H1 (cell line): ENCODE results near the gene BMPR1A. TPM values are rescaled to one million over a fixed set of nuclear protein-coding genes. Genes with fewer than 3 reads are reported as not detected.

ENCODE experiments used
- BRCA1 ChIP-seq: IDR thresholded peaks from 2 replicates; pipeline ENCODE4 v1.6.1; 2012; ENCODE audit warnings: low read depth, low read length, improper control_type of control experiment
- CBX8 ChIP-seq: fragments of 300-800, 300-1000 bp; sonication (generic); IDR thresholded peaks from 2 replicates; pipeline ENCODE4 v1.7.1; 2016; ENCODE audit warnings: low read depth, low read length, borderline replicate concordance
- CHD7 ChIP-seq: fragments of 300-600 bp; sonication (generic); IDR thresholded peaks from 2 replicates; pipeline ENCODE4 v1.7.1; 2012; ENCODE audit warnings: low read length, moderate library complexity, mild to moderate bottlenecking, inconsistent platforms; ENCODE audit not compliant: insufficient replicate concordance
- CTBP2 ChIP-seq: IDR thresholded peaks from 2 replicates; pipeline ENCODE4 v1.7.0; 2011; ENCODE audit warnings: borderline replicate concordance, mild to moderate bottlenecking, moderate library complexity, mixed read lengths, low read length; ENCODE audit not compliant: insufficient read depth, insufficient read length
- CTCF ChIP-seq, 3 experiments: IDR thresholded peaks; 1 replicate in 2 of 3; 2 replicates in 1 of 3; pipeline versions ENCODE4 v1.5.1 to v1.6.1; 2011; ENCODE audit warnings: low read length in 3 of 3, mild to moderate bottlenecking in 3 of 3, inconsistent platforms in 2 of 3, low read depth in 1 of 3, moderate library complexity in 1 of 3; ENCODE audit not compliant: insufficient read depth in 1 of 3; ENCODE audit errors: control extremely low read depth in 1 of 3
- TEAD4 ChIP-seq: IDR thresholded peaks from 2 replicates; pipeline ENCODE4 v1.6.1; 2012; ENCODE audit warnings: low read depth, low read length, inconsistent platforms, mixed read lengths
- polyA plus RNA-seq, 7 experiments: library from polyadenylated mRNA; depleted of rRNA in 3 of 7; stranded (reverse) in 5 of 7; unstranded in 2 of 7; fragments of >200 nt in 5 of 7; fragments of 200-250 nt in 2 of 7; gene quantifications; 1 replicate in 5 of 7; 2 replicates in 1 of 7; 4 replicates in 1 of 7; pipeline versions ENCODE4 v1.2.1 to v1.2.3, GENCODE V29; 2011 to 2013; ENCODE audit warnings: missing spikeins in 2 of 7, mixed read lengths in 2 of 7
- total RNA-seq: library from RNA; stranded (reverse); fragmentation: NEBNext Ultra II Directional; extraction: Animal tissue kit (Norgen Biotek cat#: 25700); gene quantifications from 2 replicates; pipeline ENCODE4 v1.2.1, GENCODE V29; 2021

The BMPR1A gene
- total and polyA plus RNA-seq, 2 of the 8 experiments (the other 6 are each of a cell fraction or from before 2014, with no cell fraction given): 34.4 to 129 TPM

DNA sequence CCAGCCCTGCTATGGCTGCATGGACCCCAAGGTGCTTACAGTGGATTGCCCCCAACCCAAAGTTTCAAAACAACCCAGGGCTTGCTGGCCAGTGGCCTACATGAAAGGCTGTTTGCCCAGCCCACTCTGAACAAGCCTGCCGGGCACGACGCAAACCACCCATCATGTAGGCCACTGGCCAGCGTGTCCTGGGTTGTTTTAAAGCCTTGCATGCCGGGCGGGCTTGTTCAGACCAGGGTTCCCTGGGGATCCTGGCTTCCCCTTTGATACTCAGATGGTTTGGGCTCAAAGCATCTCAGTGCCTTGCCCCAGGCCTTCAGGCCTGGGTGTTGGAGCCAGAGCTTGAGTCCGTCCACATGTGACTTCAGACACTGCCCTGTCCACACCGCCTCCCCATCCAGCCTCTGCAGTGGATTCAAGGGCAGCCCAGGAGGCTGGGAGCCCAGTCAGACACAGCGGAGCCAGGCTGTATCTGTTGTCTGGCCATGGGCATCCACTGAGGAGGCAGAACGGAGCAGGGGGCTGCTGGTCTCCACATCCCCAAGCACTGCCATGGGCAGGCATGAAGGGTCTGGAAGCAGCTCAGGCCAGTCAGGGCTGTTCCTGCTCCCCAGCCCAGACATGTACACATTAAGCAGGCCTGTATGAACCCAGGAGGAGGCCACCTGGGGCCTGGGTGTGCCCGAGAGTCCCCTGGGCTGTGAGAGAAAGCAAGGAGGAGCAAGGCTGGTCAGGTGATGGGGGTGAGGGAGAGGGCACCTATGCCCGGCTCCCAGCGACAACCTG lies 207.8 kb downstream of the BMPR1A start (continued):
- TF ChIP-seq CHD7 (no peak), TEAD4 (no peak), CBX8 (no peak), CTBP2 (no peak), BRCA1 (no peak), CTCF (IDR thresholded peaks at IDR 0.05; ENCODE audit: control extremely low read depth in 1 of 3, insufficient read depth in 1 of 3, low read depth in 1 of 3, low read length in 3 of 3) (no peak)
